NCI-H187 treated with DMSO at 0.1 percent for 48 hours (cell line): ENCODE data around the gene GGACT.
A peak's percentile ranks its signal among the peaks of the same experiment; 100 is the strongest.

Experiments used
- DNase-seq: peaks from one replicate; lab custom pipeline; 2025; lab: John Stamatoyannopoulos, UW

GGACT gene

GRCh38 chr13:100547791-100548201, 40.8 kb downstream of the GGACT start:
- no peak for DNase-seq

GRCh38 chr13:100546713-100547405, 41.7 kb downstream of the GGACT start:
- DNase-seq: no peak

DNA sequence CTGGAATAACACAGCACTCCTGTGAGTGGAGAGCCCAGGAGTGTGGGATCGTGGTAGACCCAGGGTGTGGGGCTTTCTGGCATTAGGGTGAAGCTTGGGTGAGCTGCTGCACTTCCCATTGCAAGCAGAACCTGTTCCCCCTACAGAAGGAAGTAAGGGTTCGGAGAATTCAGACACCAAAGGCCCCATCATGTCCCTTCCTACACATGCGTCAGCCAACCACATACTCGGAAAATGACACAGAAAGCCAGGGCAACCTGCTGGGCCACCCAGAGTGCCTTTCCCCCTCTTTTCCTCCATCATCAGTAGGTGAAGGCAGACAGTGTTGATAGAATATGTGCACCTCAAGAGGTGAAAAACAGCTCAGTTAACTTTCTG, 42.9 kb downstream of the GGACT start:
- no peak for DNase-seq

- no peak for DNase-seq
Observed at GRCh38 chr13:100544866-100545683, 43.5 kb downstream of the GGACT start.

DNA sequence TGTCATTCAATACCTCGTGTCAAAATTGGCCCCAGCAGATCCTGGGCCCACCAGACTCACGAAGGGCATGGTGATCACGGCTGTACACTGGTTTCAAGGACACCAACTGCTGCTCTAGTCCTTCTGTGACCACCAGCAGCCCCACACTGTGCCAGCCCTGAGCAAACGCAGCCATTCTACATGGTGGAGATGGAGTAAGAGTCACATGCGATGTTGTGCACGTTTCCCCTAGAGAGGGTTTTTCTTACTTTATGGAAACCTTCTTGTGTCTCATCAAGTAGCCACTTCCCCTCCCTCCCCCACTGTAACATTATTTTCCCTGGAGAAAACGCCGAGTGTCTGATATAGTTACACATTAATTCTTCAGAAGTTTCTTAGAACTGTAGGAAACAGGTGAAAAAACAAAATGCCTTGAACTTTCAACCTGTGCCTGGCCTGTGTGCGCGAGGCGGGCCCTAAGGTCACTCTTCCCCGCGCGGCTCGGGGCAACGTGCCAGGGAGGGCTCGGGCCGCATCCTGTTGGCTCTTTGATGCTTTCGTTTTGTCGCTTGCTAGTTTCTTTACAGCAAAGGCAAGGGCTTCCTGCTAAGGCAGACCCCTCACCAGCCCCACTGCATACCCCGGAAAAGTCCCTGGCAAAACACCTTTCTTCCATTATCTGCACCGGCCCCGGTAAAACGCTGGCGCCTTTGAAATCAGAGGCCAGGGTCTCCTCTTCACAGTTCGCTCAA, 44.6 kb downstream of the GGACT start:
- DNase-seq: no peak

DNA sequence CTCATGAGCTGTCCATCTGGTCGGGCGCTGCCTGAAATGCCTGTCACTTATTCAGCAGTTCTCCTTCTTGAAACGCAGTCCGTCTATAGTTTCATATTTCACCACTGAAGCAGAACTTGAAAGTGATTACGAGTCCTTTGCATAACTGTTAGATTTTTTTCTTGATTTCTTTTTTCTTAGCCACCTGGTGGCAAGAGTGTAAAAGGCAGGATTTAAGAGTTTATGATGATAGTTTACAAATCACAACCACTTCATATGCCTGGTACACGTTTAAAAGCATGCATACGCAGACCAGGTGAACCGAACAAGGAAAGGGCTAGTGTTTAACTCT, 45.8 kb downstream of the GGACT start:
- peak; percentile 52 for DNase-seq

DNA sequence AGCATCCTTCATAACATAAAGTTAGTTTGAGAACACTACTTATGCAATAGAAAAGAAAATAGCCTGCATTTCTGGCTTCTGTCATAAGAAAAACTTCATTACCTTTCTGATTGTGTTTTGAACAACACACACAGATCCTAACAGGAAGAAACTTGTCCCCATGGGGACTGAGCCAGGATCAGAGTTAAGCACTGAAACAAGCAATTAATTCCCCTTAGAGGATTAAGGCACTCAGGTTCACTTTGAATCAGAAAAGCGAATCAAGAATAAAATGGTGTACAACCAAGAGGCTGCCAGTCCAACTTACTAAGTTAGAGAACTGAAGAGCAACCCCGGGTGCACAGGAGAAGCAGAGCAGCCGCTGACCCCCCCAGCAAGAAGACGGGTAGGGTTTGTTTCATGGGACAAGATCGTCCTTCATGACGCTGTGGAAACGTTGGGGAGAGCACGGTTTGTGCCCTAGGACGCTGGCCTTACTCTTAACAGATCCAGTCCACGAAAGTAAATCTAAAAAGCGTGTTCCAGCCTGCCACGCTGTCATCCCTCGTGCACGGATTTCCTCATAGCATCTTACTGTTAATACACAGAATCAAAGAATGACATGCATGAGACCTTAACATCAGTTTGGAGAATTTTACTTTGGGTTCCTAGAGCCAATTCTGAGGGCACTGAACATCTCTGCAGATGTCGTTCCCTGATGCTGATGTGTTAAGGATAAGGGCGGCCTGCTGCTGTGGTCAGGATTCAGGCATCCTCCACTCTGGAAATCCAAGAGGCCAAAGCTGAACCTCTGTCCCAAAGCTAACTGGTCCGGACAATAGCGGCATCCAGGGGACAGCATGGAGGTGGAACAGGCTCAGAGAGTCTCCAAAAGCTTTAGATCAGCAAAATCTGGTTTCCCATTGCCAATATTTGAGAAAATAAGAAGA, 46.4 kb downstream of the GGACT start:
- no peak for DNase-seq

DNA sequence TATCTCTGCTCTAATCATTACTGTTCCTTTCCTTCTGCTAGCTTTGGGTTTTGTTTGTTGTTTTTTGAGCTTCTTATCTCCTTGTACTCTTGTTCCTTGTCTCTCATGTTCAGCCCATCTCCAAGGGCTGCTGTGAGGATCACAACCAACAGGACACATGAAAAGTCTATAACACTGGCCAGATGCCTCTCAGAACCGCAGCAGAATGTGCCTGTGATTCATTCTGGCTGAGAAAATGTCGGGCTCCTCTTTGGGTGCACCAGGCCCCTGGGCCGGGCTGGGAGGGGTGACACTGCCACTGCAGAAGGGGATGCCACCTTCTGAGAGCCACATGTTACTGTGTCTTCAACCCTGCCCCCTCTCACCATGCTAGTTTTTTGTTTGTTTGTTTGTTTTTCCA, 48.0 kb downstream of the GGACT start:
- no peak for DNase-seq

GRCh38 chr13:100537951-100538462, 50.6 kb downstream of the GGACT start:
- no peak for DNase-seq

GRCh38 chr13:100537486-100537885, 51.1 kb downstream of the GGACT start:
- no peak for DNase-seq

DNA sequence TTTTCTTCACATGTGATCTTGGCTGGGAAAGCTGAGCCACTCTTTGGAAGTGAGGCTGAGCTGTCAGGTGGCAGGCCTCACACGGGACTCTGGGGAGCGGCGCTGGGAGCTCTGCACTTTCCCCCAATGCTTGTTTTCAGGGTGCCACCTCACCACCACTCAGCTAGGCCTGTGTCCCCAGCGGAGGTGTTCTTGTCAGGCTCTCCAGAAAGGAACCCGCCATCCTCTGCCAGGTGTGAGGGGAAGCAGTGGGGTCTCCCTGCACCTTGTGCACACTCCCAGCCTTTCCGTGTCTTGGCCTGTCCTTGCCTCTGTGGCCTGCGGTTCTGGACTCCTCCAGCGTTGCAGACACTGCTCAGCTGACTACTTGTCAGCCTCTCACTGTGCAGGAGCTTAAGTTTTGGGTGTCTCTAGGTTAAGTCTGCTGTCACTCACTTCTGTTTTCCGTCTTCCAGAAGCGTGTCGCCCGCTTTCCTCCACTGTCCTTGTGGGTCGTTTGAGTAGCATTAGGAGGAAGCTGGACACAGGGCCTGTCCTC, 51.9 kb downstream of the GGACT start:
- DNase-seq: no peak

GRCh38 chr13:100535426-100536135, 53.0 kb downstream of the GGACT start:
- DNase-seq: no peak

DNA sequence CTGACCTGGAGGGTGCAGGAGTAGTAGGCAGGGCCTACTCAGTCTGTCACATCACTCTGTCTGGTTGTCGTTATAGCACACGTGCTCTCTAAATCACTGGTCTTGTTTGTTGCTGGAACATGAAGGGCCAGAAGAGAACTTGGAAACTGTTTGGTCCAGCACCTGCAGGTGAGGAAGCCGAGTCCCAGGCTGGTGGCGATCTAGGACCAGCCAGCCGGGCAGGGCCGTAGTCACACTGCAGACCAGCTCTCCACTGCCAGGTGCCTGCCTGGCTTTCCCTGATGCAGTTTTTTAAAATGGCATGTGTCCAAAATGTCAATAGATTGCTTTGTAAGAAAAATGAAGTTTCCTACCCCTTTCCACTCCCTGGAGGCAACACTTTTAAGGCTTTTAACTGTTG, 53.7 kb downstream of the GGACT start:
- DNase-seq: no peak

DNA sequence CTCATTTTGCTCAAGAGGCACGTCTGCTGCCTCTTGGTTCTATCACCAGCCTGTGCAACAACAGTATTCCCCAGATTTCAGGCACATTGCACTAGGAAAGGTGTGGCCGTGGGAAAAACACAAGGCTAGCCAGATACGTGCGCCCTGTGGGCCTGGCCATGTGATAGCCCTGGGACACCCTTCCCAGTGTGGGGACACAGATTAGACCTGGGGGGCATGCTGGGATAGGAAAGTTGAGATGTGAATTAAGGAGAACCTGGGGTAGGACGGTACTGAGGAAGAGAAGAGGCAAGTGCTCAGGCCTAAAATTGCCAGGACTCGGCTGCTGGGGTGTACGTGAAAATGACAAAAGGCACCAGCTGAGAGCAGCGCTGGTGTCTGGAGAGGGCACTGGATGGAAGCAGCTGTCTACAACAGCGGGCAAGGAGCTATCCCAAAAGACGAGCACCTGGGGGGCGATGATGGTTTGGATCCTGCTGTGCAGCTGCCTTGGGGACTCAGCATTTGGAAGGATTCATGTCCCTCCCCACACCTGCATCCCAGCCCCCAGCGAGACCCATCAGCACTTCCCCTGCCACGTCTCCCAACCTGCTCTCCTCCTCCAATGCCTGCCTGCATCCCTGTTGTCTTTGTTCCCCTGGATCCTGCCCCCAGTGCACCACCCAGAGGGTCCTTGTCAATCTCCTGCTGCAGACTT, 54.3 kb downstream of the GGACT start:
- DNase-seq: no peak

- DNase-seq: peak; percentile 41
Observed at GRCh38 chr13:100533588-100534041, 55.0 kb downstream of the GGACT start.

DNA sequence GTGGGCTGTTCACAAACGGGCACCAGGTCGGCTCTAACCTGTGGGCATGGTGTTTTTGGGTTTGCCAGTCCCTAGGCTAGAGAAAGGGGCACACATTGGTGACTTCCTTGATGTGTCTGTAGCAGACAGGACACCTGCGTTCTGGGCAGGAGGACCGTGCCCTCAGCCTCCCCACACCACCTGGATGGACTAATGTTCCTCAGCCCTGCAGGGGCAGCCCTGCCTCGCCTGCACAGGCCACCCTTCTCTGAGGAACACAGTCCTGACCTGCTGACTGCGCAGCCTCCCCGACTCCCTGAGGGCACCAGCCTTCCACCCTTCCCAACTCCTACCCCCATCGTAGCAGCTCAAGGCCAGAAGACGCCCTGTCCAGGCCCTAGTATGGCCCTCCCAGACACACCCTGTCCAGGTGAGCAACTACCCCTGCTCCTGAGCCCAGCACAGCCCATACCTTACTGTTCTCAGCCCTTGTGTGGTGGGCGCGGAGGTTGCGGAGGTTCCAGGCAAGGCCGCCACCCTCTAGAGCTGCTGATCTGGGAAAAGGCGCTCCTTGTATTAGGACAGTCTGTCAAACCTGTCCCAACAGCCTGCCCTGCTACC, 55.7 kb downstream of the GGACT start:
- DNase-seq: no peak

DNA sequence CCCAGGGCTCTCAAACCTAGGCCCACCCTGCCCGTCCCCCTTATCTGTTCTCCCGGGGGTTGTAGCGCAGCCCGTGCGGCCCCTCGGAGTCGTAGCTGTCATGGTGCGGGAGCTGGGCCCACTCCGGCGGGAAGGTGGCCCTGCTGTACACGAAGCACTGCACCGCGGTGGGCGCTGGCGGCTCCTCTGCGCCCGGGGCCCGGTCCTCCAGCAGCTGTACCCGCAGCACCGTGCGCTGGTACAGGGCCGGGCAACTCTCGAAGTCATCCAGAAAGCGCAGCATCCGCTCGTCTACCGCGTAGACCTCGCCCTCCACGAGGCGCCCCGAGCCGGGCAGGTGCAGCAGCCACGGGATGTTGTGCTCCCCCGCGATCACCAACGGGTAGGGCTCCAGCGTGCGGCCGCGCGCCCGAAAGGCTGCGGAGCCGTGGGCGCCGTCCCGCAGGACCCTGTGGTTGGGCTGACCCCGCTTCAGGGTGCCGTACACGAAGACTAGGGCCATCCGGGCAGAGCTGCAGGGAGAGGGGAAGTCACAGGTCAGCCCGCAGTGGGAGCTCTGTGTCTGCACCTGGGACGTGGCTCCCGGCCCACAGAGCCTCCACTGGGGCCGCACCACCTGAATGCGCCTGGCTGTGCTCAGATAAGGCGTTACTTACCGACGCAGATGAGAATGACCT, 56.4 kb downstream of the GGACT start:
- no peak for DNase-seq

DNA sequence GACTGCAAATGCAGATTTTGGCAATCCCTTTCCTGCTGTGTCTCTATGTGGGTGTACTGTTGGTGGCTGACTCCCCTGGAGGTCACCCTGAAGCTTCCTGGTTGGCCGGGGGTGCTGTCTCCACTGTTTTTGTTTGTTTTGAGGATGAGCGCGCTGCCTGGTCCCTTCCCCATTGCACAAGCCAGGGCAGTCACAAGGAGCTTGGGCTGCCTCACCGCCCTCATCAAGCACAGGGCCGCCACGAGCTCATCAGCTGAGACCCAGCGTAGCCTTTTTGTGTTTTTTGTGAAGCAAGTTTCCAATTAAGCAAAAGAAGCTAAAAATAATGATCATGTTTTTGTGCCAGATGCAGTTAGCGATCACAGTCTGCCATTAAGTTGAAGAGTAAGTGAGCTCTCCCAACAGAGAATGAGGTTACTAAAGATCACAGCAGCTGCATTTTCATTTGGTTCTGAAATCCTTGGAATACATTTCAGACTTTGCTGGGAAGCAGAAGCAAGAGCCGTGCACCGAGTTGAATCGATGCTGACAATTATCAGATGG, 57.8 kb downstream of the GGACT start:
- no peak for DNase-seq
